ES-I3 (cell line): ENCODE results near the gene CA10.

Experiments
- H3K36me3 ChIP-seq: 2 replicates; pipeline ENCODE4 v1.6.1; 2013; ENCODE audit warnings: mild to moderate bottlenecking, low read length, control low read depth, moderate library complexity; ENCODE audit not compliant: insufficient read depth
- H3K4me1 ChIP-seq: 2 replicates; pipeline ENCODE4 v1.6.1; 2013; ENCODE audit warnings: mild to moderate bottlenecking, control low read depth, low read length; ENCODE audit not compliant: insufficient read depth
- H3K9ac ChIP-seq: 2 replicates; pipeline ENCODE4 v1.6.1; 2013; ENCODE audit warnings: low read depth, mild to moderate bottlenecking, low read length, moderate library complexity
- H3K9me3 ChIP-seq: 2 replicates; pipeline ENCODE4 v1.6.1; 2013; ENCODE audit warnings: mild to moderate bottlenecking, low read length, moderate library complexity; ENCODE audit not compliant: control insufficient read depth, insufficient read depth

Gene CA10

DNA sequence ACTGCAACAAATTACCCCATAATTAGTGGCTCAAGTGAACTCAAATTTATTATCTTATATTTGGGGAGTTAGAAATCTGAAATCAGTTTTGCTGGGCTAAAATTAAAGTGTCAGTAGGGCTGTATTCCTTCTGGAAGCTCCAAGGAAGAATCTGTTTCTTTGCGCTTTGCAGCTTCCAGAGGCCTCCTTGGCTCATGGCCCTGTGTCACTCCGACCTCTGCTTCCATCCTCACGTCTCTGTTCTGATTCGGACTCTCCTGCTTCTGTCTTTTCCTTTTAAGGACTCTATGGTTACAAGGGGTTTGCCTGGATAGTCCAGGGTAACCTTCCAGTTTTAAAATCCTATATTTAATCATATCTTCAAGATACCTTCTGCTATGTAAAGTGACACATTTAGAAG is 232.1 kb downstream of the CA10 start:
- Histone ChIP-seq H3K36me3 (no peaks in the 10 kb centered on the region), H3K9ac (no peak overlapping the region), H3K9me3 (no peaks in the 10 kb centered on the region), H3K4me1 (peaks cover 9% of the 10 kb centered on the region; the same call in 1 of the 2 replicates)

DNA sequence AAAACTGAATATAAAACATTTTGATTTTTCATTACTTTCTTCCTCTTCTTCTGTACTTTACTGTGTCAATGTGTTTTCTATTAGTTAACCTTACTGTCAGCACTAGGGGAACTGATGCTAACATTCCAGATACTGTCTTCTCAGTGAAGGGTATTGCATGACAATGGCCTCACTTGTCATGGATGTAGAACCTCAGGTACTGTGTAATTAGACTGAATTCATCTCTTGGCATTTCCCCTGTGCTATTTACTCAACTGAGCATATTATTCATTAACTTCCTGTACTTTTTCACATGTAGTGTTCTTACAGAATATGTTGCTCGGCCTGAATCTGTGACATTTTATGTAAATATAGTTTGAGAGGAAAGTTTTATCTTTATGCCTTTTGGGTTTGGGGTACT is 237.0 kb downstream of the CA10 start:
- Histone ChIP-seq H3K9ac (no peak overlapping the region), H3K36me3 (no peaks in the 10 kb centered on the region), H3K4me1 (peaks cover 20% of the 10 kb centered on the region; the same call in 1 of the 2 replicates), H3K9me3 (0 out of 2 replicates have a peak, but pooled peaks cover 3% of the 10 kb centered on the region)

DNA sequence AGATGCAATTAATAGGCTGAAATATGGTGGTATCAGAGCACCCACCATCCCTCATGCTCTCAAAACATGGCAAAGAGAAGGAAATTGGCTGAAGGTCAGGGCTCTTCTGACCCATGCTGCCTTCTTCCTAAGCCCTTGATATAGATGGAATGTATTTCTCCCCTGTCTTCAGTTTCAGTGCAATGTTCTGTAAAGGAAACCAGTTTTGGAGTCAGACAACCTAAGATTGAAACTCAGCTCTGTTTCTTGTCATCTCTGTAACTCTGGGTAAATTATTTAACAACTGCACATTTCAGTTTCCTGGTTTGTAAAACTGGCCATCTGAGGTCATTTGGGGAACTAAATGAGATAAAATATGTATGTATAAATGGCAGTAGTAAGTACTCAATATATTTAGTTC is 243.9 kb downstream of the CA10 start:
- H3K36me3 ChIP-seq: no peaks in the 10 kb centered on the region
- 0 out of 2 replicates have a peak, but pooled peaks cover 3% of the 10 kb centered on the region for H3K9me3 ChIP-seq
- no peak overlapping the region for H3K9ac ChIP-seq
- peaks cover 21% of the 10 kb centered on the region for H3K4me1 ChIP-seq

DNA sequence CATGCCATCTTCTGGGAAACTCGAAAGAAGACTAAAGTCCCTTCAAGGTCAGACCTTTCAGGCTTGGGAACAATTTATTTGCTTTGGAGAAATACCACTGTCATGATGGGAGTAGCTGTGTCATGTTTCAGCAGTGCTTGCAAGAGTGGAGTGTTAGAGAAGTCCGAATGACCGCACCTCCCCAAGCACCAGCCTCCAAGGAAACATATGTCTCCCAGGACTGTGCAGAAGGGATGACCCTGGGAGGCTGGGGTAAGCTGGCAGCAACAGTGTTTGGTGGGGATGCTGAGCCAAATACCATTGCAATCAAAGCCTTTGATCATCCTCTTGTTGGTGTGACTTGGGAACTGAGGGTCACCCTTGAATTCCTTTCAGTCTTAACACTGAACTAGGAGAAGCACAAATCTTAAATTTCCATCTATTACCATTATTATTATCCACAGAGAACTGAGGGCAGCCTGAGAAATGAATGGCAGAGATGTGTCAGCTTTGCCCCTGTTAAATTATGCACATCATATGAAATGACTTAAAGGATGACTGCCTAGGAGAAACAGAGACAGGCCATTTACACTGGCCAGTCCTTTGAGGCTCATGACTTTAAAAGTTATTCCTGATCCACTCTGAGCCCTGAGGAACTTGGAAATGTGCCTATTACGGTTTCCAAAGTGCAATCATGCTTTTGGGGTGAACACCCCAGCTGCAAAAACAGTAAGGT is 244.9 kb downstream of the CA10 start:
- Histone ChIP-seq H3K4me1 (peaks cover 21% of the 10 kb centered on the region), H3K9me3 (0 out of 2 replicates have a peak, but pooled peaks cover 3% of the 10 kb centered on the region), H3K36me3 (no peaks in the 10 kb centered on the region), H3K9ac (no peak overlapping the region)

DNA sequence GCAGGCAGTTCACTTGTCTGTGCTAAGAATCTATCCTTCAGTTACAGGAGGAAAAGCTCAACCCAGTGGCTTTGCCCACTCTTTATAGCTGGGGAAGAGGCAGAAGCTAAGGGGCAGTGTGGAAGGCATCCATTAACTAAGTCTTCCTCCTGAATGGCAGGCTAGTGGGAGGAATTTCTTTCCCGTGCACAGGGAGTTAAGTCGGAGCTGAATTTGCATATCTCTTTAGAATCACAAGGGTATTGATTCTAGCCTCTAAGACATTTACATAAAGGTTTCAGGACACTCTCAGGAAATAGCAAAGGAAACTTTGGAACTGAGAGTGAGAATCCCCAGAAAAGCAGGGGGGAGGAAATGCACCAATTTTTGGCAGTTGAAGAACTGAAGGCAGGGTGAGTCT is 245.6 kb downstream of the CA10 start:
- peaks cover 21% of the 10 kb centered on the region for H3K4me1 ChIP-seq
- 0 out of 2 replicates have a peak, but pooled peaks cover 3% of the 10 kb centered on the region for H3K9me3 ChIP-seq
- no peak overlapping the region for H3K9ac ChIP-seq
- no peaks in the 10 kb centered on the region for H3K36me3 ChIP-seq

DNA sequence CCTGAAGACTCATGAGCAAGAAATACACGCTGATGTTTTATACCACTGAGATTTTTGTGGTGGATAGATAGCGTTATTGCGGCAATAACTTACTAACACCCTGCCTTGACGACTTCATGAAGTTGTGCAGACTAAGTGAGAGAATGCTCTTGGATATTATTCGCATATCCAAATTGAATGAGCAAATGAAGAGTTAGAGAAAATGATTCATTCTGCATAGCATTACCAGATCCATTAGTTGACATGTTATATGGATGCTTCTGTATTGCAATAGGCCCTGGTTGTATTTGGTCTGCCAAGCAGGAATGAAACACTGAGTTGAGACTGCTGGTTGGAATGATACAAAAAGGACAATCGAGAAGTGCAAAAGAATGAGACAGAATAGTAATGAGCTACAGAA is 247.3 kb downstream of the CA10 start:
- Histone ChIP-seq H3K4me1 (peaks cover 21% of the 10 kb centered on the region), H3K9ac (no peak overlapping the region), H3K9me3 (no peaks in the 10 kb centered on the region), H3K36me3 (no peaks in the 10 kb centered on the region)

DNA sequence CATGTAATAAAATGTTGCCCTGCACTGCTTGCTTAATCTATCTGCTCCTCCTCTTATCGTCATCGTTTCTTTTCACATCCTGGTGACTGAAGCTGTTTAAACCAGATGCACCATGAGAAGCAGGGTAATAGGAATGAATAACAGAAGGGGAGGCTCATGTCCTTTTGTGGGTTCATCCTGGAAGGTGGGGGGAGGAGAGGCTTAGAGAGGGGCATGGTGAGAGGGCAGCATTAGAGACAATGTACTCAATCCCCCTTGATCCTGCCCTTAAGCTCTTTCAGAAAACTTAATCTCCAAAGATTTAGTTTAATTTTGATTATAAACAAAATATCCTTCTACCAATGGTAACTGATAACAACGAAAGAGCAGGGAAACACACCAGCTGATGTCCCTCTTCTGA is 248.5 kb downstream of the CA10 start:
- Histone ChIP-seq H3K36me3 (no peaks in the 10 kb centered on the region), H3K9ac (no peak overlapping the region), H3K4me1 (peaks cover 21% of the 10 kb centered on the region), H3K9me3 (no peaks in the 10 kb centered on the region)

DNA sequence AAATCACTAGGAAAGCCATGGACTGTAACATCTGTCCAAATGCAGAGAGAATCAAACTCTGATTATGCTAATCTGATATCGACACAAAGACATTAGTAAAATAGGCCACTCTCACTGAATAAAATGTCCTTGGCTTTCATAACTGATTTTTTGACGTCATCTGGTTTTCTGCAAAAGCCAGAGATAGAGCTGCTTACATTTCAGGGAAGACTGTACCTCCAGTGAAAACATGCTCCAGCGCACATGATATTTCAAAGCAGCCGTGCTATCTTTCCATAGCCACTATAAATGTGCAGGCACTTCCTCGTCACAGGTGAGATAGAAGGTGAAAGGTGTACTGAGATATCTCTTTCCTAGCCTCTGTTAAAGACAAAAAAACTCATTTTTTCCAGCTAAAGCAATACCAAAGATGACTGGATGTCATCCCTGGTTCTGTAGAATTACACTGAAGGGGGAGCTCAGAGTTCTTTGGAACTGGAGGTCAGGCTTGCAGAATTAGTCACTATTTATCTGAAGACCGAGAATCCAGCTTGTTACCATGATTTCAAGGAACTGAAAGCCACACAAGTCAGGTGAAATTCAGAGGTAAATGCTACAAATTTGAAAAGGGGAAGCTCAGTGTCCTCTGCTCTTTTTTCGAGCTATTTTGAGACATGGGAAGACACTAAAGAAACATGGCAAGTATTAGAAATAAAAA is 249.5 kb downstream of the CA10 start:
- Histone ChIP-seq H3K36me3 (no peaks in the 10 kb centered on the region), H3K4me1 (peaks cover 20% of the 10 kb centered on the region), H3K9ac (no peak overlapping the region), H3K9me3 (no peaks in the 10 kb centered on the region)

DNA sequence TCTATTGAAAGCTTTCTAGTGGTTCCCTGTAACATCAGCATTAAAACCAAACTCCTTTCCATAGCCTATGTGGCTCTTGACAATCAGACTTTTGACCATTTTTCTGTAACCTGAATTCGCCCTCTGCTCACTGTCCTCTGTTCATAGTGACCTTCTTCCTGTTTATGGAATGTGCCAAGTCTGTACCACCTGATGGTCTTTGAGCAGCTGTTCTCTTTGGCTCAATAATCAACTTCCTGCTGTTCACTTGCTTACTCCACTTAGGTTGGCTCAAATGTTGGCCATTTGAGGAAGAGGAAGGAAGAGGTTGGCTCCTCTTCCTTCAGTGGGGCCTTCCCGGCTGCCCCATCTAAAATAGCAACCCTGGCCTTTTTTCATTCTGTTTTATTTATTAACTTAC is 251.5 kb downstream of the CA10 start:
- Histone ChIP-seq H3K4me1 (peaks cover under 1% of the 10 kb centered on the region; the same call in 1 of the 2 replicates), H3K36me3 (no peaks in the 10 kb centered on the region), H3K9me3 (no peaks in the 10 kb centered on the region), H3K9ac (no peak overlapping the region)

DNA sequence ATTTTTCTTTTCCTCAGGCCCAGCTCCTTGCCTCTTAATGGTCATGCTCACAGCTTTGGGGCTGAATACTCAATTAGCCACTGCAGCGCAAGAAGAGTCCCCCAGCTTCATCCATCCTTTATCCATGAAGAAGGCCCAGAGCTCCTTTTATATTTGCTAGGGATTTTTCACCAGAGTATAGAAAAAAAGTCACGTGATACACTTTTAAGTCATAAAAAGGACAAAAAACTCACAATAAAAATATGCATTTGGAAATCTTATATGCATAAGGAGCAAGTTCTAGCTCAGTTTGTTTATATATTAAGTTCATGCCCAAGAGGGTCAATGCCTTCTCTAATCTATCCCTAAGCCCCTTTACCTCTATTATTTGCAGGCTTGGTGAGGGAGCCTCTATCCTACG is 254.1 kb downstream of the CA10 start:
- H3K9me3 ChIP-seq: no peaks in the 10 kb centered on the region
- H3K9ac ChIP-seq: no peak overlapping the region
- H3K4me1 ChIP-seq: no peaks in the 10 kb centered on the region
- H3K36me3 ChIP-seq: no peaks in the 10 kb centered on the region

DNA sequence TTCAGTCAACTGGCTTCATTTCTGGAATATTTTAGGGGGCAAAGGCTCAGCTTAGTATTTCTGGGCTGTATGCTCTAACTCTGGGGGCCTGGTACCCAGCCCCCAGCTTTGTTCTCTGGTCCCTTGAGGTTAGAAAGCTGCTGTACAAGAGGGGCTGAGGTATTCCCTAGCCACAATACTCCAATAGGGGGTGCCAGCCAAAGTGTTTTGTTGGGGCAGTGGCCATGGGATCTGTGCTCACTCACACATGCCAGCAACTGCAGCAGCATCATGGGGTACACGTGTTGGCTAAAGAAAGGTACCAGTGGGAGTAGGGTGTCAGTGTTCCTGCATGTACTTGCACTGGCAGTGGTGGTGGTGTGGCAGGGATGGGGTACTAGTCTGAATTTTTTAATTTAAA is 257.3 kb downstream of the CA10 start:
- Histone ChIP-seq H3K36me3 (no peaks in the 10 kb centered on the region), H3K9ac (no peak overlapping the region), H3K4me1 (no peaks in the 10 kb centered on the region), H3K9me3 (no peaks in the 10 kb centered on the region)

DNA sequence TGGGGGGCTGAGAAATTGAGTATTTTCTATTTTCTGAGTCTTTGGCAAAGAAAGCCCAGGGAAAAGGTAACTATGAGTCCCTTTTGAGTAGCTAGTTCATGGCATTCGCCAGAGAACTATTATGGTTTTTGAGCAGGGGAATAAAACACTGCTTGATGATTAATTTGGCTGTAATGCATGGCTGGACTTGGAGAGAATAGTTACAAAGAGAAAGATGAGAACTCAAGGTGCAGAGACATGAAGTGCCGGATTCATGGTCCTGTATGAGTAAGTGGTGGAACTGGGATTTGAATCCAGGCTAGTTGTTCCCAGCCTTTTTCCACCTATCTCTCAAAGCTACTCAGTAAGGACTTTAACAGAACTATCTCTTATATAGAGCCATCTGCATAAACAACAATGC is 266.6 kb downstream of the CA10 start:
- Histone ChIP-seq H3K9ac (no peak overlapping the region), H3K4me1 (no peaks in the 10 kb centered on the region), H3K36me3 (no peaks in the 10 kb centered on the region), H3K9me3 (no peaks in the 10 kb centered on the region)

DNA sequence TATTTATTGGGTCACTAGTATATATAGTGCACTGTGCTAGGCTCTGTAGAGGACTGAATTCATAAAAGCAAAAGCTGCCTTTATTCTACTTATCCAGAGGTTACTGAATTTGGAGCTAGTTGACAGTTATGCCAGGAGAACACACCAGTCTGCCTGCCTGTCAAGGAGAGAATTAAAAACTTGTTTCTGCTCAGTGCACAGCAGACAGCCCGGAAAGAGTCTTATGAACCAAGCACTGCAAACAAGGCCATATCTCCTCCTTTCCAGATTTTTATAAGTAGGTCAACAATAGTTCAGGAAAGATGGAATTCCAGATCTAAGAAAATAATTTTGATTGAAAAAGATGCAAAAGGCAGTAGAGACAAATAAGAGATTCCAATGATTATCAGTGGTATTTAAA is 267.8 kb downstream of the CA10 start:
- no peaks in the 10 kb centered on the region for H3K4me1 ChIP-seq
- H3K9me3 ChIP-seq: no peaks in the 10 kb centered on the region
- H3K9ac ChIP-seq: no peak overlapping the region
- H3K36me3 ChIP-seq: no peaks in the 10 kb centered on the region

DNA sequence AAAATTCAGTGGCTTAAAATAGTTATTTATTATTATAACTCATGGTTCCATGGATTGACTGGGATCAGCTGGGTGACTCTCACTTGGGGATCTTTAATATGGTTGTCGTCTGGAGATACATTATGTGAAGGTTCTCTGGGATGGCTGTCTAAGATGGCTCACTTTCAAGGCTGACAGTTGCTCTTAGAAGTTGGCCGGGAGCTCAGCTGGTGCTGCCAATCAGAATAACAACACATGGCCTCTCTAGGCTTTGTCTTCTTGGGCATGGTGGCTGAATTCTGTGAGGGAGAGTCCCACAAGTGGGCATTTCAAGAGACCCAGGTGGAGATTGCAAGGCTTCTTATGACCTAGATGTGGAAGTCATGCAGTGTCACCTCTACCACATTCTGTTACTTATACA is 269.7 kb downstream of the CA10 start:
- H3K4me1 ChIP-seq: no peaks in the 10 kb centered on the region
- H3K9ac ChIP-seq: no peak overlapping the region
- H3K9me3 ChIP-seq: no peaks in the 10 kb centered on the region
- H3K36me3 ChIP-seq: no peaks in the 10 kb centered on the region

DNA sequence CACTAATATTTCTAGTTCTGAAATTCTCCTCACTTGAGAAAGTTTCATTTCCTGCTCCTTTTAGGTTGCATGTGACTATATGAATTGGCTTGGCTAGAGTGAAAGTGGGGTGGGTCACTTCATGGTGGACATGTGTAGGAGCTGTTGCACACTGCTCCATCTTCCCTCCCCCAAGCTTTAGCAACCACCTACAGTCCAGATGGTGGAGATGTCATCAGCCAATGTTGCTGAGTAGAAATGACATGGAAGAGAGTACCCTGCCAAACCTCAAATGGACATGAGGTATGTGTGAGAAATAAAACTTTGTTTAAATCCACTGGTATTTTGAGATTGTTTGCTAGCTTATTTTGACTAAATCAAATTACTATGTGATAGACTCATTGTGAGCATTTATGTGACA is 281.5 kb downstream of the CA10 start:
- Histone ChIP-seq H3K36me3 (no peaks in the 10 kb centered on the region), H3K4me1 (no peaks in the 10 kb centered on the region; the same call in 1 of the 2 replicates), H3K9me3 (no peaks in the 10 kb centered on the region), H3K9ac (no peak overlapping the region)
